ENCODE data around the gene SCAF11. TPM values are rescaled to one million over a fixed set of nuclear protein-coding genes. Genes with fewer than 3 reads are reported as not detected.

SCAF11 gene
- total RNA-seq, 1 donor from 2014 or later = 93.3 TPM

GRCh38 chr12:45987340-45987727 lies 3.0 kb downstream of the SCAF11 start:
- Mint-ChIP-seq H3K9me3 (ENCODE audit: low read depth) (no peaks in the 10 kb centered on the region), H3K4me3 (ENCODE audit: unreplicated experiment) (peak overlapping the region; percentile 96), H3K27me3 (ENCODE audit: low read depth) (no peaks in the 10 kb centered on the region), H3K27ac (ENCODE audit: unreplicated experiment) (peak overlapping the region; percentile 62), H3K36me3 (ENCODE audit: low read depth) (peaks cover 14% of the 10 kb centered on the region), H3K4me1 (ENCODE audit: low read depth) (peaks cover 71% of the 10 kb centered on the region)
- no peak for DNase-seq (ENCODE audit: low spot score)
- TF ChIP-seq CTCF (IDR thresholded peaks at IDR 0.05) = no peak

- Mint-ChIP-seq H3K36me3 (ENCODE audit: low read depth) (peaks cover 14% of the 10 kb centered on the region), H3K4me1 (ENCODE audit: low read depth) (peaks cover 70% of the 10 kb centered on the region), H3K4me3 (ENCODE audit: unreplicated experiment) (peak overlapping the region; percentile 7)
Observed at GRCh38 chr12:45986641-45987339, 3.6 kb downstream of the SCAF11 start.

GRCh38 chr12:45981075-45981837 lies 9.1 kb downstream of the SCAF11 start:
- Mint-ChIP-seq H3K9me3 (ENCODE audit: low read depth) (no peaks in the 10 kb centered on the region), H3K4me1 (ENCODE audit: low read depth) (peaks cover 77% of the 10 kb centered on the region), H3K27ac (ENCODE audit: unreplicated experiment) (no peak overlapping the region), H3K36me3 (ENCODE audit: low read depth) (peaks cover 7% of the 10 kb centered on the region), H3K4me3 (ENCODE audit: unreplicated experiment) (no peak overlapping the region), H3K27me3 (ENCODE audit: low read depth) (no peaks in the 10 kb centered on the region)
- no peak for DNase-seq (ENCODE audit: low spot score)
- TF ChIP-seq CTCF (IDR thresholded peaks at IDR 0.05) = no peak

More at GRCh38 chr12:45986641-45987339, 3.6 kb downstream of the SCAF11 start:
- DNase-seq (ENCODE audit: low spot score) = no peak
- Mint-ChIP-seq H3K27me3 (ENCODE audit: low read depth) (no peaks in the 10 kb centered on the region), H3K9me3 (ENCODE audit: low read depth) (no peaks in the 10 kb centered on the region), H3K27ac (ENCODE audit: unreplicated experiment) (peak overlapping the region; percentile 5)
- TF ChIP-seq CTCF (IDR thresholded peaks at IDR 0.05) = no peak

- no peaks in the 10 kb centered on the region for H3K9me3 Mint-ChIP-seq (ENCODE audit: low read depth)
- TF ChIP-seq CTCF (IDR thresholded peaks at IDR 0.05) = no peak
- H3K4me1 Mint-ChIP-seq (ENCODE audit: low read depth) = peaks cover 77% of the 10 kb centered on the region
- H3K4me3 Mint-ChIP-seq (ENCODE audit: unreplicated experiment) = no peak overlapping the region
- no peak for DNase-seq (ENCODE audit: low spot score)
- H3K27me3 Mint-ChIP-seq (ENCODE audit: low read depth) = no peaks in the 10 kb centered on the region
- H3K27ac Mint-ChIP-seq (ENCODE audit: unreplicated experiment) = no peak overlapping the region
- peaks cover 3% of the 10 kb centered on the region for H3K36me3 Mint-ChIP-seq (ENCODE audit: low read depth)
Observed at GRCh38 chr12:45980540-45980939, 9.8 kb downstream of the SCAF11 start.

- H3K36me3 Mint-ChIP-seq (ENCODE audit: low read depth) = no peaks in the 10 kb centered on the region
- no peak for TF ChIP-seq CTCF (IDR thresholded peaks at IDR 0.05)
- H3K4me1 Mint-ChIP-seq (ENCODE audit: low read depth) = peaks cover 85% of the 10 kb centered on the region
- H3K9me3 Mint-ChIP-seq (ENCODE audit: low read depth) = peaks cover 3% of the 10 kb centered on the region
- DNase-seq (ENCODE audit: low spot score) = no peak
- H3K27ac Mint-ChIP-seq (ENCODE audit: unreplicated experiment) = no peak overlapping the region
- no peaks in the 10 kb centered on the region for H3K27me3 Mint-ChIP-seq (ENCODE audit: low read depth)
- H3K4me3 Mint-ChIP-seq (ENCODE audit: unreplicated experiment) = no peak overlapping the region
Observed at GRCh38 chr12:45978108-45978507, 12.3 kb downstream of the SCAF11 start.
